ENCODE results near the gene PPP1CC.
"Not testable (repeated sequence)": the region's sequence is repeated elsewhere in the genome, so short reads cannot be mapped to it uniquely, and the experiment has no call there.

Gene PPP1CC

GRCh38 chr12:110754101-110754793 is 11.6 kb upstream of the PPP1CC start:
- DNase-seq (ENCODE audit: low read depth in 1 of 2, low spot score in 1 of 2) = no peak

- DNase-seq (ENCODE audit: low read depth in 1 of 2, low spot score in 1 of 2) = no peak
Observed at GRCh38 chr12:110750784-110751461, 8.2 kb upstream of the PPP1CC start.

- DNase-seq (ENCODE audit: low read depth in 1 of 2, low spot score in 1 of 2) = no peak
Observed at GRCh38 chr12:110746550-110746949, 3.9 kb upstream of the PPP1CC start.

GRCh38 chr12:110745542-110746284 is 3.0 kb upstream of the PPP1CC start:
- no peak for DNase-seq (ENCODE audit: low read depth in 1 of 2, low spot score in 1 of 2)

GRCh38 chr12:110744601-110745264 is 2.0 kb upstream of the PPP1CC start:
- DNase-seq (ENCODE audit: low read depth in 1 of 2, low spot score in 1 of 2) = no peak

GRCh38 chr12:110744151-110744571 is 1.5 kb upstream of the PPP1CC start:
- DNase-seq (ENCODE audit: low read depth in 1 of 2, low spot score in 1 of 2) = no peak

- no peak for DNase-seq (ENCODE audit: low read depth in 1 of 2, low spot score in 1 of 2)
Observed at GRCh38 chr12:110743571-110744093, 941 bp upstream of the PPP1CC start.

- DNase-seq (ENCODE audit: low read depth in 1 of 2, low spot score in 1 of 2) = peak in 1 of 2 donors; percentile 12
Observed at GRCh38 chr12:110742096-110742717, 484 bp downstream of the PPP1CC start.

GRCh38 chr12:110741341-110742095 is 1.2 kb downstream of the PPP1CC start:
- no peak for DNase-seq (ENCODE audit: low read depth in 1 of 2, low spot score in 1 of 2)

- DNase-seq (ENCODE audit: low read depth in 1 of 2, low spot score in 1 of 2) = no peak
Observed at GRCh38 chr12:110739894-110740293, 2.8 kb downstream of the PPP1CC start.

- DNase-seq (ENCODE audit: low read depth in 1 of 2, low spot score in 1 of 2) = no peak
Observed at GRCh38 chr12:110739488-110739887, 3.2 kb downstream of the PPP1CC start.

GRCh38 chr12:110737532-110737931 is 5.2 kb downstream of the PPP1CC start:
- no peak for DNase-seq (ENCODE audit: low read depth in 1 of 2, low spot score in 1 of 2)

GRCh38 chr12:110737016-110737415 is 5.7 kb downstream of the PPP1CC start:
- DNase-seq (ENCODE audit: low read depth in 1 of 2, low spot score in 1 of 2) = not testable (repeated sequence)

GRCh38 chr12:110733900-110734299 is 8.8 kb downstream of the PPP1CC start:
- no peak for DNase-seq (ENCODE audit: low read depth in 1 of 2, low spot score in 1 of 2)

- DNase-seq (ENCODE audit: low read depth in 1 of 2, low spot score in 1 of 2) = no peak
Observed at GRCh38 chr12:110733089-110733715, 9.5 kb downstream of the PPP1CC start.

- DNase-seq (ENCODE audit: low read depth in 1 of 2, low spot score in 1 of 2) = no peak
Observed at GRCh38 chr12:110732572-110732971, 10.1 kb downstream of the PPP1CC start.

- no peak for DNase-seq (ENCODE audit: low read depth in 1 of 2, low spot score in 1 of 2)
Observed at GRCh38 chr12:110731479-110731878, 11.2 kb downstream of the PPP1CC start.

- no peak for DNase-seq (ENCODE audit: low read depth in 1 of 2, low spot score in 1 of 2)
Observed at GRCh38 chr12:110728628-110729027, 14.1 kb downstream of the PPP1CC start.

GRCh38 chr12:110726708-110727369 is 15.9 kb downstream of the PPP1CC start:
- no peak for DNase-seq (ENCODE audit: low read depth in 1 of 2, low spot score in 1 of 2)
